HepG2 (cell line): ENCODE results near the gene TGM3. TPM values are rescaled to one million over a fixed set of nuclear protein-coding genes. Genes with fewer than 3 reads are reported as not detected.

Source experiments
- ATAC-seq: fragments of 200-7000 bp; cut with Tn5 transposase; 3 replicates; pipeline ENCODE4 v1.9.1; 2020; ENCODE audit warnings: mild to moderate bottlenecking, moderate library complexity
- BruUV-seq: library from RNA; stranded (reverse); fragments of 400-500 nt; replicated peaks from 2 replicates; lab custom pipeline; 2021; lab: Mats Ljungman, UMichigan
- CTCF ChIA-PET: fragments of 300-600 bp; formaldehyde crosslinking; extraction: SDS; loops from one replicate; lab custom pipeline; 2021; ENCODE audit warnings: low total read pairs, inconsistent platforms, low intra/inter-chr PET ratio; lab: Yijun Ruan, JAX
- POLR2A ChIA-PET: fragments of 350-600 bp; sonication (Branson Sonifier 250); formaldehyde crosslinking; loops from one replicate; lab custom pipeline; 2020; ENCODE audit warnings: antibody characterized with exemption, inconsistent platforms; lab: Yijun Ruan, JAX
- DNase-seq: peaks from one replicate; pipeline ENCODE4 v3.0.0-alpha.2; 2015; ENCODE audit warnings: low spot score
- FAIRE-seq: peaks from 3 replicates; lab custom pipeline; 2011; peaks lifted over from hg19 to GRCh38; lab: Jason Lieb, UNC
- H2AFZ ChIP-seq: one replicate; pipeline ENCODE4 v1.6.1; 2011; ENCODE audit warnings: low read length, inconsistent platforms
- H3K27ac ChIP-seq: fragments of 300-600 bp; 3 replicates; pipeline ENCODE4 v1.8.0; 2011; ENCODE audit warnings: mixed run types, mild to moderate bottlenecking, mixed read lengths, low read length, inconsistent platforms; ENCODE audit not compliant: insufficient read depth; ENCODE audit errors: extremely low read length
- H3K27me3 ChIP-seq, 2 experiments: fragments of 200-600 bp in 1 of 2; 2 replicates in 1 of 2; 3 replicates in 1 of 2; pipeline versions ENCODE4 v1.6.0 to v1.8.0; 2011; ENCODE audit warnings: low read length in 2 of 2, mild to moderate bottlenecking in 2 of 2, moderate library complexity in 2 of 2, inconsistent platforms in 1 of 2; ENCODE audit not compliant: insufficient read depth in 2 of 2, control insufficient read depth in 1 of 2
- H3K36me3 ChIP-seq, 2 experiments: fragments of 200-600 bp in 1 of 2; replicated peaks in 1 of 2; 2 replicates in 1 of 2; 3 replicates in 1 of 2; pipeline versions ENCODE4 v1.5.1 to v1.8.0; 2011; ENCODE audit warnings: low read length in 2 of 2, inconsistent platforms in 1 of 2; ENCODE audit not compliant: insufficient read depth in 2 of 2, control insufficient read depth in 1 of 2
- H3K4me1 ChIP-seq: 2 replicates; pipeline ENCODE4 v1.5.1; 2012; ENCODE audit warnings: low read length, inconsistent platforms; ENCODE audit not compliant: insufficient read depth
- H3K4me2 ChIP-seq: 2 replicates; pipeline ENCODE4 v1.6.0; 2011; ENCODE audit warnings: low read depth, low read length, inconsistent platforms
- H3K4me3 ChIP-seq, 3 experiments: fragments of 200-600 bp in 1 of 3; sonication (generic), shearing (Covaris generic) in 1 of 3; replicated peaks in 1 of 3; 2 replicates each; pipeline ENCODE4 v1.5.1; 2011 to 2016; ENCODE audit warnings: low read length in 3 of 3, inconsistent platforms in 2 of 3, low read depth in 2 of 3, mild to moderate bottlenecking in 2 of 3, control low read depth in 1 of 3, mixed read lengths in 1 of 3; ENCODE audit not compliant: insufficient read depth in 1 of 3
- H3K79me2 ChIP-seq: one replicate; pipeline ENCODE4 v1.6.1; 2011; ENCODE audit warnings: low read length, inconsistent platforms; ENCODE audit not compliant: insufficient read depth
- H3K9ac ChIP-seq: 2 replicates; pipeline ENCODE4 v1.6.0; 2011; ENCODE audit warnings: mild to moderate bottlenecking, low read depth, low read length, inconsistent platforms; ENCODE audit not compliant: insufficient read depth
- H3K9me3 ChIP-seq: 2 replicates; pipeline ENCODE4 v1.5.1; 2012; ENCODE audit warnings: mild to moderate bottlenecking, low read length
- H4K20me1 ChIP-seq: 2 replicates; pipeline ENCODE4 v1.6.0; 2011; ENCODE audit warnings: inconsistent platforms, mild to moderate bottlenecking, low read length, moderate library complexity; ENCODE audit not compliant: insufficient read depth
- ELF1 ChIP-seq: sonication (generic); formaldehyde crosslinking; IDR thresholded peaks from 2 replicates; pipeline ENCODE4 v1.4.0; 2020; ENCODE audit warnings: missing genetic modification reagents
- FIP1L1 ChIP-seq: fragments of 200-400 bp; formaldehyde crosslinking; IDR thresholded peaks from 2 replicates; pipeline ENCODE4 v1.6.1; 2018; ENCODE audit warnings: low read depth, mild to moderate bottlenecking, low read length, moderate library complexity, borderline replicate concordance; ENCODE audit not compliant: insufficient read depth
- HCFC1 ChIP-seq: fragments of 150-350 bp; IDR thresholded peaks from 2 replicates; pipeline ENCODE4 v1.6.1; 2014; ENCODE audit warnings: low read depth, low read length
- IKZF4 ChIP-seq: sonication (generic); formaldehyde crosslinking; IDR thresholded peaks from 2 replicates; pipeline ENCODE4 v1.5.1; 2020; ENCODE audit warnings: borderline replicate concordance, mild to moderate bottlenecking, low read depth, missing genetic modification reagents; ENCODE audit errors: not compliant biosample characterization
- JUN ChIP-seq: sonication (generic); formaldehyde crosslinking; IDR thresholded peaks from 2 replicates; pipeline ENCODE4 v1.4.0; 2020; ENCODE audit warnings: mild to moderate bottlenecking, missing genetic modification reagents
- MTF1 ChIP-seq: sonication (generic); formaldehyde crosslinking; IDR thresholded peaks from 2 replicates; pipeline ENCODE4 v1.5.0; 2020; ENCODE audit warnings: missing genetic modification reagents
- PAX8 ChIP-seq: sonication (generic); formaldehyde crosslinking; IDR thresholded peaks from 2 replicates; pipeline ENCODE4 v1.8.0; 2022; ENCODE audit warnings: mild to moderate bottlenecking, missing genetic modification reagents, borderline replicate concordance
- RAD51 ChIP-seq: fragments of 450-650 bp; IDR thresholded peaks from 2 replicates; pipeline ENCODE4 v1.6.1; 2016; ENCODE audit warnings: borderline replicate concordance
- RFX5 ChIP-seq: IDR thresholded peaks from 2 replicates; pipeline ENCODE4 v1.6.1; 2011; ENCODE audit warnings: low read depth, low read length, improper control_type of control experiment
- RNF2 ChIP-seq: fragments of 450-650 bp; conservative IDR thresholded peaks from 2 replicates; pipeline ENCODE4 v1.6.1; 2016; ENCODE audit warnings: low read depth
- SATB2 ChIP-seq: sonication (generic); formaldehyde crosslinking; IDR thresholded peaks from 2 replicates; pipeline ENCODE4 v1.5.0; 2020; ENCODE audit warnings: missing genetic modification reagents
- SRF ChIP-seq: IDR thresholded peaks from 2 replicates; pipeline ENCODE4 v1.6.1; 2011; ENCODE audit warnings: mild to moderate bottlenecking, low read depth, low read length, moderate library complexity
- ZMYM2 ChIP-seq: sonication (generic); formaldehyde crosslinking; IDR thresholded peaks from 2 replicates; pipeline ENCODE4 v1.8.0; 2022; ENCODE audit warnings: mild to moderate bottlenecking, missing genetic modification reagents
- ZNF451 ChIP-seq: sonication (generic); formaldehyde crosslinking; IDR thresholded peaks from 2 replicates; pipeline ENCODE4 v1.5.0; 2020; ENCODE audit warnings: mild to moderate bottlenecking, missing genetic modification reagents
- ZNF672 ChIP-seq: sonication (generic); formaldehyde crosslinking; IDR thresholded peaks from 2 replicates; pipeline ENCODE4 v1.8.1; 2022; ENCODE audit warnings: missing genetic modification reagents
- ZNF709 ChIP-seq: sonication (generic); formaldehyde crosslinking; IDR thresholded peaks from 2 replicates; pipeline ENCODE4 v1.5.0; 2020; ENCODE audit warnings: mild to moderate bottlenecking, missing genetic modification reagents
- ZNF749 ChIP-seq: sonication (generic); formaldehyde crosslinking; IDR thresholded peaks from 2 replicates; pipeline ENCODE4 v1.8.0; 2022; ENCODE audit warnings: mild to moderate bottlenecking, missing genetic modification reagents, moderate library complexity, borderline replicate concordance
- ZNF772 ChIP-seq: sonication (generic); formaldehyde crosslinking; IDR thresholded peaks from 2 replicates; pipeline ENCODE4 v1.5.0; 2020; ENCODE audit warnings: mild to moderate bottlenecking, missing genetic modification reagents
- WGBS: methylation state at CpG from one replicate; pipeline ENCODE4 v1.1.6; 2017; ENCODE audit warnings: low lambda C conversion rate; 5-methylcytosine and 5-hydroxymethylcytosine counted together
- in situ Hi-C: cut with HindIII; loops from 2 replicates; pipeline ENCODE4 v1.10.0; 2017; ENCODE audit warnings: low pct_unique_long_range_greater_than_20kb; ENCODE audit not compliant: extremely low pct_ligation_motif_present
- intact Hi-C: fragments of 100-400 bp; cut with micrococcal nuclease; formaldehyde crosslinking; loops from one replicate; pipeline ENCODE4 v1.10.0; 2022; ENCODE audit not compliant: unreplicated experiment
- polyA plus RNA-seq, 8 experiments: library from polyadenylated mRNA; depleted of rRNA in 3 of 8; stranded (reverse) in 7 of 8; unstranded in 1 of 8; fragments of >200 nt; fragmentation: Illumina TruSeq in 4 of 8; extraction: Trizol in 4 of 8; gene quantifications; 2 replicates each; pipeline versions ENCODE4 v1.2.1 to v1.2.3, GENCODE V29; 2011 to 2016; ENCODE audit warnings: low read depth in 4 of 8, missing spikeins in 1 of 8, mixed read lengths in 1 of 8; ENCODE audit not compliant: insufficient read depth in 1 of 8
- total RNA-seq, 5 experiments: library from RNA; depleted of rRNA; stranded (reverse); fragments of >200 nt; fragmentation: Illumina TruSeq; extraction: Trizol; gene quantifications; 2 replicates each; pipeline ENCODE4 v1.2.3, GENCODE V29; 2016; ENCODE audit warnings: low read depth in 1 of 5
- TF ChIP-seq, protein P1 (sequence below): sonication (generic); formaldehyde crosslinking; IDR thresholded peaks from 2 replicates; pipeline ENCODE4 v1.4.0; 2020; ENCODE audit warnings: missing genetic modification reagents, borderline replicate concordance
- TF ChIP-seq, protein P2 (sequence below): sonication (generic); formaldehyde crosslinking; IDR thresholded peaks from 2 replicates; pipeline ENCODE4 v1.8.1; 2023; ENCODE audit warnings: mild to moderate bottlenecking, inconsistent platforms, moderate library complexity, missing genetic modification reagents, borderline replicate concordance

Gene TGM3
- total and polyA plus RNA-seq, 2 of the 13 experiments (the other 11 are each of a cell fraction or from before 2014, with no cell fraction given), result not detected

DNA sequence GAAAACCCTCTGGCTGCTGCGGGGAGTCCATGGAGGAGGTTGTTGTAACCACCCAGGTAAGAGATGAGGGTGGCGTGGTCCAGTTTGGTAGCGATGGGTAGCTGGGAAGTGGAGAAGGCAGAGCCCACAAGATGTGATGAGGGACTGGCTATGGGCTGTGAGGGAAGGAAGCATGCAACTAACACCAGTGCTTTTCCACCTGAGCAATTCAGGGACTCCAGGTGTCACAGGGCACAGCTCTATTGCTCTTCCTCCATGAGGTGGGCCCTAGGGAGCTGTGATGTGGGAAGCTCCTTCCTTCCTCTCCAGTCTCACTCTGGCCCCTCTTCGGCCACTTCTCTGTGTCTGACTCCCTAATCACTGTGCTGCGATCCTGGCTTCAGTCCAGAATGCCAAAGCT lies 52.5 kb downstream of the TGM3 start:
- Histone ChIP-seq H3K27me3 (peaks cover 0 to 6% of the 10 kb centered on the region in 2 experiments; a peak in 2 of 5 replicates), H3K4me1 (peaks cover 4% of the 10 kb centered on the region; the same call in 1 of the 2 replicates), H4K20me1 (no peaks in the 10 kb centered on the region), H3K4me2 (no peak overlapping the region), H3K27ac (no peak overlapping the region), H3K4me3 (no peak overlapping the region)
- intact Hi-C loops, result no loop called here
- no TSS peak for BruUV-seq
- no peak for TF ChIP-seq FIP1L1
- no peak for TF ChIP-seq ZNF749
- no peak for TF ChIP-seq ZNF672 (CRISPR knock-in tag)
- TF ChIP-seq RAD51, result no peak
- TF ChIP-seq RFX5, result no peak
- no peak for TF ChIP-seq PAX8 (CRISPR knock-in tag)
- no peak for TF ChIP-seq HCFC1
- no peak for TF ChIP-seq RNF2
- no peak for TF ChIP-seq ELF1
- no peak for TF ChIP-seq ZNF451
- TF ChIP-seq ZNF772 (CRISPR knock-in tag), result no peak
- no peak for TF ChIP-seq SRF
- no peak for TF ChIP-seq IKZF4
- TF ChIP-seq ZNF709 (CRISPR knock-in tag), result no peak
- TF ChIP-seq ZMYM2, result no peak
- TF ChIP-seq, protein P1, sequence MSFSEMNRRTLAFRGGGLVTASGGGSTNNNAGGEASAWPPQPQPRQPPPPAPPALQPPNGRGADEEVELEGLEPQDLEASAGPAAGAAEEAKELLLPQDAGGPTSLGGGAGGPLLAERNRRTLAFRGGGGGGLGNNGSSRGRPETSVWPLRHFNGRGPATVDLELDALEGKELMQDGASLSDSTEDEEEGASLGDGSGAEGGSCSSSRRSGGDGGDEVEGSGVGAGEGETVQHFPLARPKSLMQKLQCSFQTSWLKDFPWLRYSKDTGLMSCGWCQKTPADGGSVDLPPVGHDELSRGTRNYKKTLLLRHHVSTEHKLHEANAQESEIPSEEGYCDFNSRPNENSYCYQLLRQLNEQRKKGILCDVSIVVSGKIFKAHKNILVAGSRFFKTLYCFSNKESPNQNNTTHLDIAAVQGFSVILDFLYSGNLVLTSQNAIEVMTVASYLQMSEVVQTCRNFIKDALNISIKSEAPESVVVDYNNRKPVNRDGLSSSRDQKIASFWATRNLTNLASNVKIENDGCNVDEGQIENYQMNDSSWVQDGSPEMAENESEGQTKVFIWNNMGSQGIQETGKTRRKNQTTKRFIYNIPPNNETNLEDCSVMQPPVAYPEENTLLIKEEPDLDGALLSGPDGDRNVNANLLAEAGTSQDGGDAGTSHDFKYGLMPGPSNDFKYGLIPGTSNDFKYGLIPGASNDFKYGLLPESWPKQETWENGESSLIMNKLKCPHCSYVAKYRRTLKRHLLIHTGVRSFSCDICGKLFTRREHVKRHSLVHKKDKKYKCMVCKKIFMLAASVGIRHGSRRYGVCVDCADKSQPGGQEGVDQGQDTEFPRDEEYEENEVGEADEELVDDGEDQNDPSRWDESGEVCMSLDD (CRISPR knock-in tag), result no peak
- no peak for TF ChIP-seq SATB2 (CRISPR knock-in tag)
- no peak for TF ChIP-seq JUN (CRISPR knock-in tag)
- TF ChIP-seq, protein P2, sequence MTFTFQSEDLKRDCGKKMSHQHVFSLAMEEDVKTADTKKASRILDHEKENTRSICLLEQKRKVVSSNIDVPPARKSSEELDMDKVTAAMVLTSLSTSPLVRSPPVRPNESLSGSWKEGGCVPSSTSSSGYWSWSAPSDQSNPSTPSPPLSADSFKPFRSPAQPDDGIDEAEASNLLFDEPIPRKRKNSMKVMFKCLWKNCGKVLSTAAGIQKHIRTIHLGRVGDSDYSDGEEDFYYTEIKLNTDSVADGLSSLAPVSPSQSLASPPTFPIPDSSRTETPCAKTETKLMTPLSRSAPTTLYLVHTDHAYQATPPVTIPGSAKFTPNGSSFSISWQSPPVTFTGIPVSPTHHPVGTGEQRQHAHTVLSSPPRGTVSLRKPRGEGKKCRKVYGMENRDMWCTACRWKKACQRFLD (CRISPR knock-in tag), result no peak
- no peak for TF ChIP-seq MTF1
- TF ChIP-seq, all 625 proteins: peak for 0
- no peak for ATAC-seq
- Histone ChIP-seq H2AFZ (no peak overlapping the region), H3K36me3 (no peaks in the 10 kb centered on the region), H3K9me3 (0 out of 2 replicates have a peak, but pooled peaks cover 4% of the 10 kb centered on the region), H3K79me2 (no peaks in the 10 kb centered on the region), H3K9ac (no peak overlapping the region)
- DNase-seq, result no peak
- no peak for FAIRE-seq
- WGBS, result 9% methylated on average over 5 of the region's 5 CpGs
- POLR2A ChIA-PET, result interaction anchor here (0.5 kb wide), 1 partner anchor 129 kb away, joined by 3 read pairs; no protein-coding TSS in a partner anchor
- in situ Hi-C loops, result no loop called here
- CTCF ChIA-PET, result no interaction called here
